HEK293 (cell line): ENCODE results near the gene DNAJB8.

ENCODE experiments used
- AEBP2 ChIP-seq: fragments of 450-650 bp; formaldehyde crosslinking; IDR thresholded peaks from 2 replicates; pipeline ENCODE4 v1.5.1; 2016; ENCODE audit warnings: missing biosample characterization, missing genetic modification characterization, borderline replicate concordance
- EGR2 ChIP-seq: fragments of 450-650 bp; formaldehyde crosslinking; IDR thresholded peaks from 2 replicates; pipeline ENCODE4 v1.5.1; 2016; ENCODE audit warnings: low read depth, missing biosample characterization, missing genetic modification characterization
- GLIS2 ChIP-seq: fragments of 450-650 bp; formaldehyde crosslinking; IDR thresholded peaks from 2 replicates; pipeline ENCODE4 v1.5.1; 2016; ENCODE audit warnings: missing biosample characterization, missing genetic modification characterization
- OVOL3 ChIP-seq: fragments of 450-650 bp; formaldehyde crosslinking; IDR thresholded peaks from 2 replicates; pipeline ENCODE4 v1.5.1; 2016; ENCODE audit warnings: missing biosample characterization, missing genetic modification characterization
- PATZ1 ChIP-seq: fragments of 450-650 bp; formaldehyde crosslinking; IDR thresholded peaks from 2 replicates; pipeline ENCODE4 v1.5.1; 2016; ENCODE audit warnings: missing biosample characterization, missing genetic modification characterization
- REPIN1 ChIP-seq: fragments of 450-650 bp; formaldehyde crosslinking; IDR thresholded peaks from 2 replicates; pipeline ENCODE4 v1.5.1; 2017; ENCODE audit warnings: missing biosample characterization, missing genetic modification characterization, low read depth
- SP2 ChIP-seq: fragments of 450-650 bp; formaldehyde crosslinking; IDR thresholded peaks from 2 replicates; pipeline ENCODE4 v1.5.1; 2016; ENCODE audit warnings: missing biosample characterization, missing genetic modification characterization
- TCF7L2 ChIP-seq: IDR thresholded peaks from 2 replicates; pipeline ENCODE4 v1.6.1; 2011; ENCODE audit warnings: low read depth, mild to moderate bottlenecking, inconsistent platforms, low read length, moderate library complexity, borderline replicate concordance
- YY1 ChIP-seq: fragments of 450-650 bp; formaldehyde crosslinking; IDR thresholded peaks from 2 replicates; pipeline ENCODE4 v1.5.1; 2018; ENCODE audit warnings: missing biosample characterization, missing genetic modification characterization
- YY2 ChIP-seq: fragments of 450-650 bp; formaldehyde crosslinking; IDR thresholded peaks from 2 replicates; pipeline ENCODE4 v1.5.1; 2016; ENCODE audit warnings: missing biosample characterization, missing genetic modification characterization
- ZBTB10 ChIP-seq: fragments of 450-650 bp; formaldehyde crosslinking; IDR thresholded peaks from 2 replicates; pipeline ENCODE4 v1.5.1; 2016; ENCODE audit warnings: missing biosample characterization, missing genetic modification characterization
- ZBTB48 ChIP-seq: fragments of 450-650 bp; formaldehyde crosslinking; IDR thresholded peaks from 2 replicates; pipeline ENCODE4 v1.5.1; 2016; ENCODE audit warnings: missing biosample characterization, missing genetic modification characterization
- ZFP3 ChIP-seq: fragments of 450-650 bp; formaldehyde crosslinking; IDR thresholded peaks from 2 replicates; pipeline ENCODE4 v1.5.1; 2016; ENCODE audit warnings: low read depth, missing biosample characterization, missing genetic modification characterization
- ZFP69B ChIP-seq: fragments of 450-650 bp; formaldehyde crosslinking; IDR thresholded peaks from 2 replicates; pipeline ENCODE4 v1.5.1; 2016; ENCODE audit warnings: missing biosample characterization, missing genetic modification characterization
- ZIC2 ChIP-seq: fragments of 450-650 bp; formaldehyde crosslinking; IDR thresholded peaks from 2 replicates; pipeline ENCODE4 v1.5.1; 2016; ENCODE audit warnings: missing biosample characterization, missing genetic modification characterization
- ZNF175 ChIP-seq: fragments of 450-650 bp; formaldehyde crosslinking; IDR thresholded peaks from 2 replicates; pipeline ENCODE4 v1.5.1; 2016; ENCODE audit warnings: missing biosample characterization, missing genetic modification characterization
- ZNF223 ChIP-seq: fragments of 450-650 bp; formaldehyde crosslinking; IDR thresholded peaks from 2 replicates; pipeline ENCODE4 v1.5.1; 2016; ENCODE audit warnings: missing biosample characterization, missing genetic modification characterization
- ZNF341 ChIP-seq: fragments of 450-650 bp; formaldehyde crosslinking; IDR thresholded peaks from 2 replicates; pipeline ENCODE4; 2016; ENCODE audit warnings: low read depth, missing biosample characterization, missing genetic modification characterization
- ZNF350 ChIP-seq: fragments of 450-650 bp; formaldehyde crosslinking; IDR thresholded peaks from 2 replicates; pipeline ENCODE4 v1.5.0; 2017; ENCODE audit warnings: missing biosample characterization, mild to moderate bottlenecking, missing genetic modification characterization
- ZNF416 ChIP-seq: fragments of 450-650 bp; formaldehyde crosslinking; IDR thresholded peaks from 2 replicates; pipeline ENCODE4 v1.5.1; 2016; ENCODE audit warnings: missing biosample characterization, missing genetic modification characterization
- ZNF521 ChIP-seq: fragments of 450-650 bp; formaldehyde crosslinking; IDR thresholded peaks from 2 replicates; pipeline ENCODE4 v1.5.1; 2017; ENCODE audit warnings: missing biosample characterization, mild to moderate bottlenecking, missing genetic modification characterization
- ZNF544 ChIP-seq: fragments of 450-650 bp; formaldehyde crosslinking; IDR thresholded peaks from 2 replicates; pipeline ENCODE4 v1.5.0; 2017; ENCODE audit warnings: missing biosample characterization, missing genetic modification characterization
- ZNF560 ChIP-seq: fragments of 450-650 bp; formaldehyde crosslinking; IDR thresholded peaks from 2 replicates; pipeline ENCODE4 v1.5.1; 2017; ENCODE audit warnings: missing biosample characterization, missing genetic modification characterization, borderline replicate concordance
- ZNF561 ChIP-seq: fragments of 450-650 bp; IDR thresholded peaks from 2 replicates; pipeline ENCODE4 v1.5.1; 2018; ENCODE audit warnings: missing biosample characterization, missing genetic modification characterization, borderline replicate concordance
- ZNF624 ChIP-seq: fragments of 450-650 bp; formaldehyde crosslinking; IDR thresholded peaks from 2 replicates; pipeline ENCODE4 v1.5.1; 2017; ENCODE audit warnings: missing biosample characterization, missing genetic modification characterization
- ZNF654 ChIP-seq: fragments of 450-650 bp; formaldehyde crosslinking; IDR thresholded peaks from 2 replicates; pipeline ENCODE4 v1.5.1; 2016; ENCODE audit warnings: low read depth, missing biosample characterization, missing genetic modification characterization
- ZNF660 ChIP-seq: fragments of 450-650 bp; IDR thresholded peaks from 2 replicates; pipeline ENCODE4 v1.5.1; 2018; ENCODE audit warnings: missing biosample characterization, mild to moderate bottlenecking, missing genetic modification characterization
- ZNF664 ChIP-seq: fragments of 450-650 bp; formaldehyde crosslinking; IDR thresholded peaks from 2 replicates; pipeline ENCODE4 v1.5.1; 2016; ENCODE audit warnings: missing biosample characterization, missing genetic modification characterization
- ZNF707 ChIP-seq: fragments of 450-650 bp; formaldehyde crosslinking; IDR thresholded peaks from 2 replicates; pipeline ENCODE4 v1.5.1; 2016; ENCODE audit warnings: missing biosample characterization, missing genetic modification characterization
- ZNF776 ChIP-seq: fragments of 450-650 bp; formaldehyde crosslinking; IDR thresholded peaks from 2 replicates; pipeline ENCODE4 v1.5.0; 2017; ENCODE audit warnings: missing biosample characterization, missing genetic modification characterization, borderline replicate concordance
- ZNF777 ChIP-seq: fragments of 450-650 bp; formaldehyde crosslinking; IDR thresholded peaks from 2 replicates; pipeline ENCODE4 v1.5.1; 2017; ENCODE audit warnings: missing biosample characterization, missing genetic modification characterization, borderline replicate concordance
- ZNF837 ChIP-seq: fragments of 450-650 bp; formaldehyde crosslinking; IDR thresholded peaks from 2 replicates; pipeline ENCODE4 v1.5.1; 2016; ENCODE audit warnings: missing biosample characterization, missing genetic modification characterization
- ZSCAN16 ChIP-seq: fragments of 450-650 bp; formaldehyde crosslinking; IDR thresholded peaks from 2 replicates; pipeline ENCODE4 v1.5.1; 2016; ENCODE audit warnings: missing biosample characterization, missing genetic modification characterization
- ZSCAN4 ChIP-seq: fragments of 450-650 bp; formaldehyde crosslinking; IDR thresholded peaks from 2 replicates; pipeline ENCODE4 v1.5.1; 2017; ENCODE audit warnings: missing biosample characterization, missing genetic modification characterization
- ZXDB ChIP-seq: fragments of 450-650 bp; formaldehyde crosslinking; IDR thresholded peaks from 2 replicates; pipeline ENCODE4 v1.5.1; 2016; ENCODE audit warnings: missing biosample characterization, missing genetic modification characterization

Gene DNAJB8

GRCh38 chr3:128487813-128488635 is 21.3 kb upstream of the DNAJB8 start (continued):
- TF ChIP-seq ZBTB10 (peak; percentile 92), ZNF544 (tag by site-specific recombination) (no peak), ZFP3 (tag by site-specific recombination) (no peak), ZNF777 (tag by site-specific recombination) (no peak), ZNF416 (tag by site-specific recombination) (no peak), ZNF561 (no peak), TCF7L2 (0 out of 2 replicates have a peak, but pooled peaks have one; percentile 31), ZNF175 (tag by site-specific recombination) (no peak), ZIC2 (tag by site-specific recombination) (peak; percentile 89), ZNF837 (tag by site-specific recombination) (no peak), ZNF350 (tag by site-specific recombination) (no peak), ZNF660 (tag by site-specific recombination) (no peak), EGR2 (tag by site-specific recombination) (0 out of 2 replicates have a peak, but pooled peaks have one; percentile 10), OVOL3 (tag by site-specific recombination) (no peak), ZNF707 (no peak), ZFP69B (tag by site-specific recombination) (no peak), REPIN1 (tag by site-specific recombination) (peak; percentile 16; the same call in 1 of the 2 replicates), ZBTB48 (peak; percentile 93), SP2 (tag by site-specific recombination) (peak; percentile 84), ZNF654 (tag by site-specific recombination) (no peak), ZNF521 (tag by site-specific recombination) (no peak), ZSCAN4 (tag by site-specific recombination) (no peak), PATZ1 (peak; percentile 99), YY2 (tag by site-specific recombination) (no peak), ZNF776 (tag by site-specific recombination) (no peak), YY1 (tag by site-specific recombination) (no peak), AEBP2 (tag by site-specific recombination) (no peak), GLIS2 (peak; percentile 99), ZNF341 (tag by site-specific recombination) (peak; percentile 70), ZNF223 (no peak), ZNF624 (tag by site-specific recombination) (no peak), ZNF664 (no peak), ZSCAN16 (tag by site-specific recombination) (no peak), ZNF560 (no peak), ZXDB (tag by site-specific recombination) (peak; percentile 74)
